ENCODE measurements around the gene ERVW-1. TPM values are rescaled to one million over a fixed set of nuclear protein-coding genes. Genes with fewer than 3 reads are reported as not detected.

The ERVW-1 gene
- total and polyA plus RNA-seq, 2 of the 13 experiments (the other 11 are each of a cell fraction or from before 2014, with no cell fraction given) = not detected

- TF ChIP-seq ZNF678 (CRISPR knock-in tag; IDR thresholded peaks at IDR 0.05) = no peak
These were observed 20.8 kb upstream of the ERVW-1 start (continued) for GRCh38 chr7:92498557-92498956.

DNA sequence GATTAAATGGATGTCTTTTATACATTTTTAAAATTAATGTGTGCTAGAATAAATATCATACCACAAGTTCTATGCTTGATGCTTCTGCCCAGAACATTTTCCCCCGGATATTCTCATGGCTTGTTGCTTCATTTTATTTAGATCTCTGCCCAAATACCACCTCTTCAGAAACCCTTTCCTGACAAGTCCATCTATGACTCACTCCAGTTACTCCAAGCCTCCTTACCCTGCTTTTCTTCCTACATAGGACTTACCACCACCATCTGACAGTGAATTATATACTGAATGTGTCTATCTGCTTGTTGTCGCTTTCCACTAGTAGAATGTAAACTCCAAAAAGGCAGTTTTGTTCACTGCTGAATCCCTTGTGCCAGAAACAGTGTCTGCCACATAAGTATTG lies 19.1 kb upstream of the ERVW-1 start:
- Histone ChIP-seq H3K27me3 (ENCODE audit: control insufficient read depth in 1 of 2, insufficient read depth in 2 of 2, low read length in 2 of 2) (no peaks in the 10 kb centered on the region), H3K4me3 (replicated peaks in 1 of 3; ENCODE audit: insufficient read depth in 1 of 3, low read depth in 2 of 3, low read length in 3 of 3) (no peak overlapping the region), H2AFZ (ENCODE audit: low read length) (no peak overlapping the region), H3K36me3 (replicated peaks in 1 of 2; ENCODE audit: control insufficient read depth in 1 of 2, insufficient read depth in 2 of 2, low read length in 2 of 2) (peaks cover 6 to 24% of the 10 kb centered on the region in 2 experiments; a peak in 4 of 5 replicates), H4K20me1 (ENCODE audit: insufficient read depth, low read length) (no peaks in the 10 kb centered on the region), H3K4me2 (ENCODE audit: low read depth, low read length) (no peak overlapping the region), H3K27ac (ENCODE audit: extremely low read length, insufficient read depth, low read length) (no peak overlapping the region), H3K9ac (ENCODE audit: insufficient read depth, low read depth, low read length) (no peak overlapping the region), H3K4me1 (ENCODE audit: insufficient read depth, low read length) (no peaks in the 10 kb centered on the region), H3K9me3 (ENCODE audit: low read length) (no peaks in the 10 kb centered on the region), H3K79me2 (ENCODE audit: insufficient read depth, low read length) (no peaks in the 10 kb centered on the region)
- CTCF ChIA-PET (ENCODE audit: low intra/inter-chr PET ratio, low total read pairs) = no interaction called here
- no peak for FAIRE-seq
- BruUV-seq (replicated peaks) = no TSS peak
- DNase-seq (ENCODE audit: low spot score) = no peak
- ATAC-seq = no peak
- POLR2A ChIA-PET = no interaction called here
- WGBS (ENCODE audit: low lambda C conversion rate) = 97% methylated on average over 2 of the region's 2 CpGs
- intact Hi-C loops (cut with micrococcal nuclease; ENCODE audit: unreplicated experiment) = no loop called here
- TF ChIP-seq WIZ (CRISPR knock-in tag; IDR thresholded peaks at IDR 0.05) (no peak), FOXK2 (IDR thresholded peaks at IDR 0.05) (no peak), CBX2 (IDR thresholded peaks at IDR 0.05; ENCODE audit: low read depth, low read length) (no peak), CBX2 (CRISPR knock-in tag; IDR thresholded peaks at IDR 0.05; ENCODE audit: low read depth) (no peak), ZNF777 (CRISPR knock-in tag; IDR thresholded peaks at IDR 0.05) (no peak)
- in situ Hi-C loops (cut with HindIII; ENCODE audit: extremely low pct_ligation_motif_present, low pct_unique_long_range_greater_than_20kb) = no loop called here

DNA sequence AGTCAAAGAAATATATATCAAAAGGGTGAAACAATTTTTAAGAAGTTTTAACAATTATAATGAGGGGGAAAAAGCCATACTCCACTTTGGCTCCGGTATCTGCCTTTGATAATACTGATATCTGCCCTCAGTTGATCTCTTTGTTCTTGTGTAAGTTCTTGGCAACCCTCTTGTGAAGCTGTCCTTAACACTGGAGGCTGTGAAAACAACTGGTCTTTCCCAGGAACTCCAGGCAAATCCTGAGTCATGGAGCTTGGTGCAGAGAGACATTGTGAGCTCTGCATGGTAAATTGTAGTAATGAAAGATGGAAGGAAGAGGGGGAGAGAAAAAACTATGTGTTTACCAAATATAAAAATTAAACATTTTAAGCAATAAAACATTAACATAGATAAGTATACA lies 11.9 kb upstream of the ERVW-1 start:
- 100% methylated on average over 1 of the region's 1 CpG for WGBS (ENCODE audit: low lambda C conversion rate)
- CTCF ChIA-PET (ENCODE audit: low intra/inter-chr PET ratio, low total read pairs) = no interaction called here
- no peak for FAIRE-seq
- no peak for TF ChIP-seq ZNF616 (CRISPR knock-in tag; IDR thresholded peaks at IDR 0.05; ENCODE audit: low read depth)
- TF ChIP-seq ZFP36L1 (CRISPR knock-in tag; IDR thresholded peaks at IDR 0.05) = no peak
- TF ChIP-seq HHEX (CRISPR knock-in tag; IDR thresholded peaks at IDR 0.05) = no peak
- TF ChIP-seq ZNF510 (CRISPR knock-in tag; IDR thresholded peaks at IDR 0.05; ENCODE audit: low read depth) = no peak
- no peak for TF ChIP-seq GTF2F1 (IDR thresholded peaks at IDR 0.05; ENCODE audit: low read length)
- no peak for TF ChIP-seq ZNF180 (CRISPR knock-in tag; IDR thresholded peaks at IDR 0.05; ENCODE audit: borderline replicate concordance, low read depth)
- no peak for TF ChIP-seq ATF4 (CRISPR knock-in tag; IDR thresholded peaks at IDR 0.05)
- TF ChIP-seq PBX2 (CRISPR knock-in tag; IDR thresholded peaks at IDR 0.05) = no peak
- no peak for TF ChIP-seq ZNF713 (CRISPR knock-in tag; IDR thresholded peaks at IDR 0.05)
- no peak for TF ChIP-seq ZNF672 (CRISPR knock-in tag; IDR thresholded peaks at IDR 0.05)

More for the DNA sequence above, 11.9 kb upstream of the ERVW-1 start:
- no peaks in the 10 kb centered on the region for H4K20me1 ChIP-seq (ENCODE audit: insufficient read depth, low read length)
- BruUV-seq (replicated peaks) = no TSS peak
- H2AFZ ChIP-seq (ENCODE audit: low read length) = no peak overlapping the region
- H3K4me1 ChIP-seq (ENCODE audit: insufficient read depth, low read length) = no peaks in the 10 kb centered on the region
- no peaks in the 10 kb centered on the region for H3K9me3 ChIP-seq (ENCODE audit: low read length)
- no peak overlapping the region for H3K4me3 ChIP-seq (replicated peaks in 1 of 3; ENCODE audit: insufficient read depth in 1 of 3, low read depth in 2 of 3, low read length in 3 of 3)
- in situ Hi-C loops (cut with HindIII; ENCODE audit: extremely low pct_ligation_motif_present, low pct_unique_long_range_greater_than_20kb) (no loop called here), intact Hi-C loops (cut with micrococcal nuclease; ENCODE audit: unreplicated experiment) (no loop called here)
- no peak for ATAC-seq
- no peaks in the 10 kb centered on the region for H3K79me2 ChIP-seq (ENCODE audit: insufficient read depth, low read length)
- no peaks in the 10 kb centered on the region for H3K27me3 ChIP-seq (ENCODE audit: control insufficient read depth in 1 of 2, insufficient read depth in 2 of 2, low read length in 2 of 2)
- POLR2A ChIA-PET = interaction anchor here (0.8 kb wide), 1 partner anchor 39 kb away, joined by 5 read pairs; the partner anchor contains the start of genes PEX1 and RBM48
- DNase-seq (ENCODE audit: low spot score) = no peak
- H3K27ac ChIP-seq (ENCODE audit: extremely low read length, insufficient read depth, low read length) = no peak overlapping the region
- peaks cover 9 to 26% of the 10 kb centered on the region in 2 experiments; a peak in 4 of 5 replicates for H3K36me3 ChIP-seq (replicated peaks in 1 of 2; ENCODE audit: control insufficient read depth in 1 of 2, insufficient read depth in 2 of 2, low read length in 2 of 2)
- no peak overlapping the region for H3K9ac ChIP-seq (ENCODE audit: insufficient read depth, low read depth, low read length)
- H3K4me2 ChIP-seq (ENCODE audit: low read depth, low read length) = no peak overlapping the region
